MM.1S (cell line): ENCODE measurements around the gene DFFB.

ENCODE experiments used
- DNase-seq: peaks from one replicate; pipeline ENCODE4 v3.0.0-alpha.2; 2015
- H2AFZ ChIP-seq: fragments of 300-600 bp; sonication (generic); 2 replicates; pipeline ENCODE4 v1.6.0; 2016; ENCODE audit warnings: antibody characterized with exemption, low read length
- H3F3A ChIP-seq: fragments of 300-600 bp; sonication (generic); 2 replicates; pipeline ENCODE4 v1.6.1; 2016; ENCODE audit warnings: mild to moderate bottlenecking, antibody characterized with exemption, low read length, moderate library complexity, mixed read lengths; ENCODE audit not compliant: insufficient read depth
- H3K27ac ChIP-seq: fragments of 300-600 bp; sonication (generic); 2 replicates; pipeline ENCODE4 v1.5.1; 2016; ENCODE audit warnings: mild to moderate bottlenecking, low read length
- H3K27me3 ChIP-seq: fragments of 300-600 bp; sonication (generic); replicated peaks from 2 replicates; pipeline ENCODE4 v1.6.0; 2016; ENCODE audit warnings: low read length; ENCODE audit not compliant: insufficient read depth
- H3K36me3 ChIP-seq: fragments of 300-600 bp; sonication (generic); replicated peaks from 2 replicates; pipeline ENCODE4 v1.6.1; 2016; ENCODE audit warnings: mild to moderate bottlenecking, low read length, mixed read lengths; ENCODE audit not compliant: insufficient read depth
- H3K4me1 ChIP-seq: fragments of 300-600 bp; sonication (generic); 2 replicates; pipeline ENCODE4 v1.6.1; 2016; ENCODE audit warnings: low read length, mixed read lengths
- H3K4me2 ChIP-seq: fragments of 300-600 bp; sonication (generic); 2 replicates; pipeline ENCODE4 v1.6.0; 2016; ENCODE audit warnings: low read depth, low read length
- H3K4me3 ChIP-seq: fragments of 300-600 bp; sonication (generic); 2 replicates; pipeline ENCODE4 v1.5.1; 2016; ENCODE audit warnings: low read length, mixed read lengths
- H3K79me2 ChIP-seq: fragments of 300-600 bp; sonication (generic); 2 replicates; pipeline ENCODE4 v1.6.1; 2016; ENCODE audit warnings: mixed run types, low read length, mixed read lengths
- H3K9ac ChIP-seq: fragments of 300-600 bp; sonication (generic); 2 replicates; pipeline ENCODE4 v1.6.1; 2016; ENCODE audit warnings: low read length, mixed read lengths
- H3K9me2 ChIP-seq: fragments of 300-600 bp; sonication (generic); replicated peaks from 2 replicates; pipeline ENCODE4 v1.6.1; 2016; ENCODE audit warnings: mild to moderate bottlenecking, low read length, mixed read lengths; ENCODE audit not compliant: insufficient read depth
- H3K9me3 ChIP-seq: fragments of 300-600 bp; sonication (generic); replicated peaks from 2 replicates; pipeline ENCODE4 v1.6.1; 2016; ENCODE audit warnings: mild to moderate bottlenecking, low read length, mixed read lengths; ENCODE audit not compliant: insufficient read depth
- H4K20me1 ChIP-seq: fragments of 300-600 bp; sonication (generic); 2 replicates; pipeline ENCODE4 v1.6.1; 2016; ENCODE audit warnings: mild to moderate bottlenecking, low read length, moderate library complexity, mixed read lengths; ENCODE audit not compliant: insufficient read depth
- EZH2 ChIP-seq: fragments of 300-600 bp; sonication (generic); optimal IDR thresholded peaks from 2 replicates; pipeline ENCODE3; 2017; ENCODE audit warnings: low read depth, mild to moderate bottlenecking, antibody characterized with exemption, low read length, mixed read lengths
- EZH2phosphoT487 ChIP-seq: fragments of 300-600 bp; sonication (generic); IDR thresholded peaks from 2 replicates; pipeline ENCODE4 v1.6.1; 2018; ENCODE audit warnings: antibody characterized with exemption, low read length
- TF ChIP-seq, protein P1 (sequence below): fragments of 300-600 bp; sonication (generic); IDR thresholded peaks from 2 replicates; pipeline ENCODE4 v1.5.1; 2016; ENCODE audit warnings: antibody characterized with exemption, low read length, mixed read lengths

The DFFB gene

DNA sequence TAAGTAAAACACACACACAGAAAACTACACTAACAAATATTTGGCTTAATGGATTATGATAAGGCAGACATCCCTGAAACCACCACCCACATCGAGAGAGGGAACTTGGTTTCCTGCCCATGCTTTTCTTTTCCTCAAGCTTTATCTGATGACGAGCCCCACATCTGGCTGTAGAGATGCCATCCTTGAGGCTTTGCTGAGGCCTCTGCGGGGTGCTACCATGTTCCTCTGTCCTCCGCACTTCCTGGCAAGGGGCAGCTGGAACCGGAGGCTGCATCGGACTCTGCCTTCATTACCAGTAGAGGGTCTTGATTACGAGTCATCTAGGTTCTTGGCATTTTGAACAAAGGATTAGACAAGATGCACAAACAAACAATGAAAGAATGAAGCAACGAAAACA lies 64.5 kb downstream of the DFFB start:
- Histone ChIP-seq H3K9ac (peak overlapping the region; percentile 27; the same call in 1 of the 2 replicates), H3K4me2 (peak overlapping the region; percentile 90), H3K4me1 (peaks cover 5% of the 10 kb centered on the region; the same call in 1 of the 2 replicates), H3K4me3 (peak overlapping the region; percentile 64), H3K9me3 (no peaks in the 10 kb centered on the region), H2AFZ (peak overlapping the region; percentile 93), H3K36me3 (no peaks in the 10 kb centered on the region), H3K27ac (peak overlapping the region; percentile 37; the same call in 1 of the 2 replicates), H4K20me1 (no peaks in the 10 kb centered on the region), H3K79me2 (no peaks in the 10 kb centered on the region), H3K9me2 (no peaks in the 10 kb centered on the region), H3K27me3 (peaks cover 56% of the 10 kb centered on the region), H3F3A (peaks cover 14% of the 10 kb centered on the region)
- TF ChIP-seq, protein P1, sequence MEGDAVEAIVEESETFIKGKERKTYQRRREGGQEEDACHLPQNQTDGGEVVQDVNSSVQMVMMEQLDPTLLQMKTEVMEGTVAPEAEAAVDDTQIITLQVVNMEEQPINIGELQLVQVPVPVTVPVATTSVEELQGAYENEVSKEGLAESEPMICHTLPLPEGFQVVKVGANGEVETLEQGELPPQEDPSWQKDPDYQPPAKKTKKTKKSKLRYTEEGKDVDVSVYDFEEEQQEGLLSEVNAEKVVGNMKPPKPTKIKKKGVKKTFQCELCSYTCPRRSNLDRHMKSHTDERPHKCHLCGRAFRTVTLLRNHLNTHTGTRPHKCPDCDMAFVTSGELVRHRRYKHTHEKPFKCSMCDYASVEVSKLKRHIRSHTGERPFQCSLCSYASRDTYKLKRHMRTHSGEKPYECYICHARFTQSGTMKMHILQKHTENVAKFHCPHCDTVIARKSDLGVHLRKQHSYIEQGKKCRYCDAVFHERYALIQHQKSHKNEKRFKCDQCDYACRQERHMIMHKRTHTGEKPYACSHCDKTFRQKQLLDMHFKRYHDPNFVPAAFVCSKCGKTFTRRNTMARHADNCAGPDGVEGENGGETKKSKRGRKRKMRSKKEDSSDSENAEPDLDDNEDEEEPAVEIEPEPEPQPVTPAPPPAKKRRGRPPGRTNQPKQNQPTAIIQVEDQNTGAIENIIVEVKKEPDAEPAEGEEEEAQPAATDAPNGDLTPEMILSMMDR: no peak
- no peak for TF ChIP-seq EZH2phosphoT487
- no peak for TF ChIP-seq EZH2
- no peak for DNase-seq

DNA sequence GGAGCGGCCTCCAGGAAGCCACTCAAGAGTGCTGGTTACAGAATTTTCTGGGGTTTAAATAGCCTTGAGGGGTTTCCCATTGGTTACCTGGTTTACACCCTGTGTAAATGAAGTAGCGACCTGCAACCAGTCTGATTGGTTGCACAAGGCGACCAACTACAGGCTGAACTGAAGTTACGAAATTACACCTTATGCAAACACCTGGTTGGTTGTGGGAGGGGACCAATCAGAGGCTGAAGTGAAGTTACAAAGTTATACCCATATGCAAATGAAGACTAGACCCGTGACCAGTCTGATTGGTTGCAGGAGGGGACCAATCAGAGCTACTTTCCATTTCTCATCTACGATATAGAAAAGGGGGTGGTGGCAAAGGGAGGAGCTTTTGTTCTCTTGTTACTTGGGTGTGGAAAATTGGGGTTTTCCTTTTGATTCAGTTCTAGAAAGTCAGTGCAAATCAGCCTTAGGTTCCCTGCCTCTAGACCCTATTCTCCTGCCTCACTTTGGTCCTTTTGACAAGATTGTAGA lies 65.0 kb downstream of the DFFB start:
- Histone ChIP-seq H3K27me3 (peaks cover 61% of the 10 kb centered on the region), H3K79me2 (no peaks in the 10 kb centered on the region), H3K36me3 (no peaks in the 10 kb centered on the region), H3K4me2 (peak overlapping the region; percentile 90), H2AFZ (peak overlapping the region; percentile 93), H3K27ac (peak overlapping the region; percentile 37; the same call in 1 of the 2 replicates), H3K4me3 (peak overlapping the region; percentile 64), H3K9me3 (no peaks in the 10 kb centered on the region), H4K20me1 (no peaks in the 10 kb centered on the region), H3F3A (peaks cover 14% of the 10 kb centered on the region), H3K4me1 (peaks cover 5% of the 10 kb centered on the region; the same call in 1 of the 2 replicates), H3K9ac (peak overlapping the region; percentile 27; the same call in 1 of the 2 replicates), H3K9me2 (no peaks in the 10 kb centered on the region)
- TF ChIP-seq EZH2 (no peak), EZH2phosphoT487 (no peak)
- TF ChIP-seq, protein P1: no peak
- DNase-seq: peak; percentile 97

DNA sequence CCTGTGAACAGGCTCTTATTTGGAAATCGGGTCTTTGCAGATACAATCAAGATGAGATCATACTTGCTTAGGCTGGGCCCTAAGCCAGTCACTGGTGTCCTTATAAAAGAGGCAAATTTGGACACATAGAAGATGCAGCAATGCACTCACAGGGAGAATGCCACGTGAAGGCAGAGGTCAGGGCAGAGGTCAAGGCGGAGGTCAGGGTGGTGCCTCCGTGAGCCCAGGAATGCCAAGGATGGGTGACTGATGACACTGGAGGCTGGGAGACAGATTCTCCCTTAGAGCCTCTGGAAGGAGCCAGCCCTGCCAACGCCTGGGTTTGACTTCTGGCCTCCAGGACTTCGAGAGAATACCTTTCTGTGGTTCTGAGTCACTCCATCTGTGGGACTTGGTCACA lies 65.6 kb downstream of the DFFB start:
- Histone ChIP-seq H2AFZ (peak overlapping the region; percentile 73), H3F3A (peaks cover 14% of the 10 kb centered on the region), H3K4me2 (peak overlapping the region; percentile 90), H3K9me3 (no peaks in the 10 kb centered on the region), H3K36me3 (no peaks in the 10 kb centered on the region), H3K4me3 (peak overlapping the region; percentile 49), H3K9me2 (no peaks in the 10 kb centered on the region), H3K27ac (peak overlapping the region; percentile 21; the same call in 1 of the 2 replicates), H4K20me1 (no peaks in the 10 kb centered on the region), H3K9ac (no peak overlapping the region), H3K4me1 (peaks cover 5% of the 10 kb centered on the region; the same call in 1 of the 2 replicates), H3K79me2 (no peaks in the 10 kb centered on the region), H3K27me3 (peaks cover 62% of the 10 kb centered on the region)
- DNase-seq: no peak
- TF ChIP-seq EZH2 (no peak), EZH2phosphoT487 (no peak)
- TF ChIP-seq, protein P1: no peak
